NCI-H446 (cell line): ENCODE data around the gene TMEM80.
"Not testable (repeated sequence)": the region's sequence is repeated elsewhere in the genome, so short reads cannot be mapped to it uniquely, and the experiment has no call there.

ENCODE experiments used
- DNase-seq, 2 experiments: peaks; one replicate each; lab custom pipeline; 2025; lab: John Stamatoyannopoulos, UW

The TMEM80 gene

DNA sequence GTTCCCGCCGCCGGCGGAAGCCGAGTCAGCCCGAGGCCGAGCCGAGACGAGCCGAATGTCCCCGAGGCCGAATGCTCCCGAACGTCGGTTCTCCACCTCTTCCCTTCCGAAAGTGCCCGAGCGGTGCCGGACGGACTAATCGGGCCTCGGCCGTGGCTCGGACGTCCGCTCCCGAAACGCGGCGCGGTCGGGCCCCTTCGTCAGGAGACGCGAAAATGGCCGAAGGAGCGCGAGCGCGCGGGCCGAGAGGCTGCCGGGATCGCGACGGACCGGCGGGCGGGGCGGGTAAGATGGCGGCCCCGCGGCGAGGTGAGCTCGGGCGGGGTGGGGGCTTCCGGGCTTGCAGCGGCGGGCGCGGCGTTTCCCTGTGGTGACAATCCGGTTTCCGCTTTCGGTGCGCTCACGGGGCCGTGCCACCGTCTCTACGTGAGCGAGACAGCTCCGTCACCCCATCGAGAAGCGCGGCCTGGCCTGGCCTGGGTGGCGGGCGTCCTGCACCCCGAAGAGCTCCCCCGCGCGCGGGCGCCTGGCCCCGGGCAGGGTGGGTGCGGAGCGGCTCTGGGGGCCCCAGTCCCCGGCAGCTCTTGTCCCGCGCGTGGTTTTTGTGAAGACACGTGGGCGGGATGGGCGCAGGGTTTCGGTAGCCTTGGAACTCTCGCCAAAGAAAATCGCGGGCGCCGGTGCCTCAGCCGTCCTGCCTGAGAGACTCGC lies at the start of gene TMEM80:
Gene TMEM80 (plus strand): TSS at position 279 of the 711 bp plus-strand sequence. CDS start 12 bp downstream, at position 291.
- peak; percentile 98 to 99 for DNase-seq

GRCh38 chr11:646214-646613 lies 49.4 kb upstream of the TMEM80 start:
- no peak for DNase-seq

GRCh38 chr11:647672-648158 lies 47.9 kb upstream of the TMEM80 start:
- DNase-seq: not testable (repeated sequence)

- no peak for DNase-seq
These were observed 45.1 kb upstream of the TMEM80 start for GRCh38 chr11:650482-650881.

- not testable (repeated sequence) for DNase-seq
These were observed 42.5 kb upstream of the TMEM80 start for GRCh38 chr11:653136-653535.

GRCh38 chr11:653837-654236 lies 41.8 kb upstream of the TMEM80 start:
- no peak for DNase-seq

DNA sequence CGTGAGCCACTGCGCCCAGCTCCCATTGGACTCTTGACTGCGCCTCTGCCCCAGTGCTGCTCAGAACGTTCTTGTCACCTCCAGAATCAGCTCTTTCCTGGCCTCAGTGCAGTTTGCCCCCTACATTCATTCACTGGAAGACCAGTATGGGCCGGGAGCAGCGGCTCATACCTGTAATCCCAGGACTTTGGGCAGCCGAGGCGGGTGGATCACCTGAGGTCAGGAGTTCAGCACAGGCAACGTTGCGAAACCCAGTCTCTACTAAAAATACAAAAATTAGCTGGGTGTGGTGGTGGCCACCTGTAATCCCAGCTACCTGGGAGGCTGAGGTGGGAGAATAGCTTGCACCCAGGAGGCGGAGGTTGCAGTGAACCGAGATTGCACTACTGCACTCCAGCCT lies 41.2 kb upstream of the TMEM80 start:
- not testable (repeated sequence) for DNase-seq

GRCh38 chr11:655036-655726 lies 40.4 kb upstream of the TMEM80 start:
- no peak for DNase-seq

DNA sequence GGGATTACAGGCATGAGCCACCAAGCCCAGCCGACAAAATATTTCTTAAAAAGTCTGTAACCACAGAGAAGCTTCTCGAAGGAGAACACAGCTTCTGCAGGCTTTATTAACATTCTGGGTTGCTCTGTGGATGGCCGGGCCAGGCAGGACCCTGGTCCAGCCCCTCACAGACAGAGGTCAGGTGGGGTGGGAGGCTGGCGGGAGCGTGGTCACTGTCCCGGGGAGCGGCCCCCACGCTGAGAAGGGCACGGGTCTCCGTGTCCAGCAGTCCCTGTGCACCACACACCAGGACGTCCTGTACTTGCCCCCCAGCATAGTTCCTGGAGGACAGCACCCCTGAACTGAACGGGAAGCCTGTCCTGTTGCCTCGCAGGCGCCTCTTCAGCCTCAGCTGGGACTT lies 39.2 kb upstream of the TMEM80 start:
- no peak for DNase-seq

GRCh38 chr11:656866-657265 lies 38.8 kb upstream of the TMEM80 start:
- no peak for DNase-seq

DNA sequence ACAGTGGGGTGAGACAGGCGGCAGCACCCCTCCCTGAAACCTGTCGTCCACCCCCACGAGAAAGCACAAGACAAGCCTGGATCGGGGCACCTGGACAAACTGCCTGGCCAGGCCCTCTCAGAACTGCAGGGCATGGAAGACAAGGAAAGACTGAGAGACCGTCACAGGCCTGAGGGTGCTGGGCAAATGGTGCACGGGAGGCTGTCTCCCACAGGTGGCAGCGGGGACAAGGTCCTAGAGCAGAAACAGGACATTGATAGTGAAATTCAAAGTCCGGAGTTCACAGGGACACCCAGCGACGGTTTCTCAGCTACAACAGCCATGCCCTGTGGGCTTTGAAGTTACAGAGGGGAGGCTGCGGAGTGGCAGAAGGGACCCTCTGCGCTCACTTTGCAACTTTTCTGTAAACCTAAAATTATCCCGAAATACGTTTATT lies 37.9 kb upstream of the TMEM80 start:
- DNase-seq: no peak

DNA sequence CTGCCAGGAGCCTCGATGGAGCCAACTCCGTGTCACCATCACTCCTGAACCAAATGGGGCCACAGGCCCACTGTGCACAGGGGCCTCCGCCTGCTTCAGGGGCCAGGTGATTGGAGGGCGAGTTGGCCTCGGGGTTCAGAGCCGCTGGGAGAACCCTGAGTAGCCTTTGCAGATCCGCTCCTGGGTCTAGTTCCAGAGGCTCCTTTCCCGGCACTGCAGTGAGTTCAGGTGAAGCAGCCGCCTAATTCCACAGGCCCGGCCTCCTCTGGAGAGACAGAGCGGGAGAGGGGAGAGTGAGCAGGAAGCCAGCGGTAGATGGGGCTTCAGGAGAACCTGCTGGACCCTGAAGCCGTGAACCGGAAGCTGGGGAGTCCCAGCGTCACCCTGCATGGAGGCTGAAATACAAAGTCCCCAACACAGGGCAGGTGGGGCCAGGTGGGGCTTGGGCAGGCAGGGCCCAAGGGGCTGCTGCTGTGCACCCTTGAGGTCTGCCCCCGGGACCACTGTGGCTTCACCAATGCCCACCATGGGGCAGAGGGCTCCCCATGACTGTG lies 36.0 kb upstream of the TMEM80 start:
- no peak for DNase-seq

GRCh38 chr11:660281-660680 lies 35.3 kb upstream of the TMEM80 start:
- no peak for DNase-seq

DNA sequence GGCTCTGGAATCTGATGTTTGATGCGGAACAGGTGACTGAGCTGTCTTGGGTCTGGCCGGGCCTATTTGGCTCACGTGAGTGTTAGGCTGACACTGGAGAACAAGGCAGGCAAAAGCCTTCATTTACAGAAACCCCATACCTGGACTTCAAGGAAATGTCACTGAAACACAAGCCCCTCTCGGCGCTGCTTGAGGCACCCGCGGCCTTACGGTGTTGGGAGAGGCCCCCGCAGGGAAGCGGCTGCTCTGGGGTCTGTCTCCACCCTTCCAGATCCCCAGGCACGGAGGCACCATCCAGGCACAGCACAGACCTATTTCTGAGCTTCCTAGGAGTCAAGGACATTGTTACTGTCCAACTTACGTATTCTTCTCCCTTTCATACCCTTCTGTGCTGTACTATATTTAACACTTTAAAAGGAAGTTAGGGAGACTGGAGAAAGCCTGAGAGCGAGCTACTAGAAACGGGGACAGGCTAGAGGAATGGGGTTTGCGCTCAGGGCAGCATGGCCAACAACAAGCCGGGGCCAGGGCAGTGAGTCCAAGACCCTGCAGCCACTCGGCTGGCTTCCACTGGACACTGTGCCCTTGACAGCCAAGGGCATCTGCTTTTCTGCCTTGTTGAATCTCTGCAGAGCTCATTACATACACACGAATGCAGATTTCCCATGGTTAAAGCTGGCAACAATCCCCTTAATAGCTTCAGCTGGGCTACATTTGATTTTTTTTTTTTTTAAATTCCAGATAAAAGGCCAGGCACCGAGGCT lies 34.8 kb upstream of the TMEM80 start:
- no peak for DNase-seq

- DNase-seq: peak in 1 of 2 experiments; percentile 36
These were observed 32.8 kb upstream of the TMEM80 start for GRCh38 chr11:662689-663274.

DNA sequence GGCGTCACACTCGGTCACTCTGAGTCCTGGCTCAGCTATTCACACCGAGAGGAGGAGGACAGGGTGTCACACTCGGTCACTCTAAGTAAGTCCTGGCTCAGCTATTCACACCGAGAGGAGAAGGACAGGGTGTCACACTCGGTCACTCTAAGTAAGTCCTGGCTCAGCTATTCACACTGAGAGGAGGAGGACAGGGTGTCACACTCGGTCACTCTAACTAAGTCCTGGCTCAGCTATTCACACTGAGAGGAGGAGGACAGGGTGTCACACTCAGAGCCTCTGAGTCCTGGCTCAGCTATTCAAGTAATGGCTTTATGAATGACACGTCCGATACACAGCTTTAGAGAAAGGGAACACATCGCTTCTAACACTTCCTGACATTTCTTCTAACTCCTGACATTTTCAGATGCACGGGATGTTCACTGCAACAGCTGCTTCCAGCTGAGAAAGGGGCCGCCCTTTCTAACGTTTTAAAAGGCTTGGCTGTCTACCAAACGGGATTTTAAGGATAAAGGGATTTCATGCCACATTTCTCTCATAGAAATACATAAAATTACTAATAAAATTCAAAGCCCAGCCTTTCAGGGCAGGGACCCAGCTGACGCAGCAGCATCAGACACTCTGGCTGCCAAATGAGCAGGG lies 30.4 kb upstream of the TMEM80 start:
- DNase-seq: no peak

- no peak for DNase-seq
These were observed 29.8 kb upstream of the TMEM80 start for GRCh38 chr11:665704-666281.

- no peak for DNase-seq
These were observed 21.8 kb upstream of the TMEM80 start for GRCh38 chr11:673866-674265.

GRCh38 chr11:674406-674805 lies 21.2 kb upstream of the TMEM80 start:
- no peak for DNase-seq

- no peak for DNase-seq
These were observed 17.3 kb upstream of the TMEM80 start for GRCh38 chr11:678297-678696.
